GM18508 (cell line): ENCODE results near the gene DPT.

ENCODE experiments used
- ATAC-seq: cut with Tn5 transposase; IDR thresholded peaks from one replicate; pipeline ENCODE4 v1.9.1; 2021; ENCODE audit warnings: moderate number of reproducible peaks; ENCODE audit not compliant: insufficient read depth, unreplicated experiment

The DPT gene

GRCh38 chr1:168708698-168709404, 20.2 kb downstream of the DPT start:
- ATAC-seq, result no peak

GRCh38 chr1:168706391-168706992, 22.5 kb downstream of the DPT start:
- no peak for ATAC-seq

GRCh38 chr1:168700575-168701268, 28.3 kb downstream of the DPT start:
- ATAC-seq, result no peak

- ATAC-seq, result no peak
These were observed 30.6 kb downstream of the DPT start for GRCh38 chr1:168698453-168698852.

GRCh38 chr1:168697356-168698126, 31.5 kb downstream of the DPT start:
- ATAC-seq, result no peak

GRCh38 chr1:168696125-168696760, 32.8 kb downstream of the DPT start:
- no peak for ATAC-seq

- ATAC-seq, result no peak
These were observed 35.2 kb downstream of the DPT start for GRCh38 chr1:168693872-168694238.

GRCh38 chr1:168693197-168693871, 35.7 kb downstream of the DPT start:
- no peak for ATAC-seq

- no peak for ATAC-seq
These were observed 36.5 kb downstream of the DPT start for GRCh38 chr1:168692472-168692871.

- no peak for ATAC-seq
These were observed 37.5 kb downstream of the DPT start for GRCh38 chr1:168691541-168691940.

- no peak for ATAC-seq
These were observed 39.0 kb downstream of the DPT start for GRCh38 chr1:168689726-168690602.

GRCh38 chr1:168689327-168689657, 39.7 kb downstream of the DPT start:
- ATAC-seq, result no peak

- no peak for ATAC-seq
These were observed 40.2 kb downstream of the DPT start for GRCh38 chr1:168688644-168689326.

GRCh38 chr1:168687816-168688215, 41.2 kb downstream of the DPT start:
- ATAC-seq, result no peak

- no peak for ATAC-seq
These were observed 42.3 kb downstream of the DPT start for GRCh38 chr1:168686666-168687065.

- no peak for ATAC-seq
These were observed 45.1 kb downstream of the DPT start for GRCh38 chr1:168683871-168684270.

- no peak for ATAC-seq
These were observed 52.1 kb downstream of the DPT start for GRCh38 chr1:168676861-168677260.

GRCh38 chr1:168676029-168676812, 52.8 kb downstream of the DPT start:
- no peak for ATAC-seq
